Testis (tissue), 3 donors: ENCODE data around the gene CPEB4. TPM values are rescaled to one million over a fixed set of nuclear protein-coding genes. Genes with fewer than 3 reads are reported as not detected.

Source experiments
- DNase-seq: peaks from one replicate; pipeline ENCODE4 v3.0.0-alpha.2; 2019
- H3K27ac ChIP-seq, 2 donors: fragments of 200-600 bp; sonication (generic); one replicate each; pipeline ENCODE4 v1.5.1; 2019
- H3K27me3 ChIP-seq: fragments of 200-600 bp; sonication (generic); one replicate; pipeline ENCODE4 v1.5.1; 2019
- H3K36me3 ChIP-seq: fragments of 200-600 bp; sonication (generic); one replicate; pipeline ENCODE4 v1.5.1; 2017; ENCODE audit warnings: low read depth; ENCODE audit errors: missing control alignments
- H3K4me1 ChIP-seq: fragments of 200-600 bp; sonication (generic); one replicate; pipeline ENCODE4 v1.5.1; 2019
- H3K4me3 ChIP-seq, 2 donors: fragments of 200-600 bp; sonication (generic); one replicate each; pipeline ENCODE4 v1.5.1; 2017 to 2019
- H3K9me3 ChIP-seq: fragments of 200-600 bp; sonication (generic); one replicate; pipeline ENCODE4 v1.5.1; 2017
- POLR2A ChIP-seq: fragments of 450-650 bp; IDR thresholded peaks from one replicate; pipeline ENCODE4 v1.6.1; 2017; ENCODE audit warnings: antibody characterized with exemption, mild to moderate bottlenecking, moderate library complexity
- WGBS, 2 donors: methylation state at CpG; one replicate each; pipeline ENCODE4 v1.1.5; 2018; 5-methylcytosine and 5-hydroxymethylcytosine counted together
- intact Hi-C: fragments of 100-400 bp; cut with DNase I; formaldehyde crosslinking; loops from one replicate; pipeline ENCODE4 v1.15.1; 2023; ENCODE audit warnings: low total_unique reads
- polyA plus RNA-seq: library from polyadenylated mRNA; stranded (reverse); fragments of 350-450 nt; fragmentation: Illumina TruSeq; extraction: RNeasy Lipid Tissue Mini Kit (QIAGEN cat#74804); gene quantifications from one replicate; pipeline ENCODE4 v1.2.3, GENCODE V29; 2014; ENCODE audit warnings: low read depth, low replicate concordance; ENCODE audit not compliant: insufficient read depth
- total RNA-seq, 2 donors: library from RNA; depleted of rRNA; stranded (reverse); fragments of >200 nt; gene quantifications; one replicate each; pipeline ENCODE4 v1.2.3, GENCODE V29; 2016
- TF ChIP-seq, protein P1 (sequence below), 3 experiments: fragments of 450-650 bp in 2 of 3; fragments of 200-600 bp in 1 of 3; sonication (generic) in 1 of 3; IDR thresholded peaks; one replicate each; pipeline ENCODE4 v1.5.1; 2016 to 2019; ENCODE audit warnings: antibody characterized with exemption in 3 of 3, mild to moderate bottlenecking in 2 of 3, moderate library complexity in 1 of 3

CPEB4 gene
- total and polyA plus RNA-seq, 3 donors from 2014 or later, result 29.4 to 64.4 (median 52.9) TPM

GRCh38 chr5:173904151-173904550 lies 16.0 kb downstream of the CPEB4 start:
- Histone ChIP-seq H3K27ac (no peak overlapping the region), H3K4me3 (no peak overlapping the region), H3K27me3 (no peaks in the 10 kb centered on the region), H3K4me1 (peaks cover 8% of the 10 kb centered on the region), H3K36me3 (no peaks in the 10 kb centered on the region), H3K9me3 (no peaks in the 10 kb centered on the region)
- WGBS, 2 donors, result 93 to 94% methylated on average over 1 of the region's 1 CpG
- no peak for TF ChIP-seq POLR2A
- TF ChIP-seq, protein P1, sequence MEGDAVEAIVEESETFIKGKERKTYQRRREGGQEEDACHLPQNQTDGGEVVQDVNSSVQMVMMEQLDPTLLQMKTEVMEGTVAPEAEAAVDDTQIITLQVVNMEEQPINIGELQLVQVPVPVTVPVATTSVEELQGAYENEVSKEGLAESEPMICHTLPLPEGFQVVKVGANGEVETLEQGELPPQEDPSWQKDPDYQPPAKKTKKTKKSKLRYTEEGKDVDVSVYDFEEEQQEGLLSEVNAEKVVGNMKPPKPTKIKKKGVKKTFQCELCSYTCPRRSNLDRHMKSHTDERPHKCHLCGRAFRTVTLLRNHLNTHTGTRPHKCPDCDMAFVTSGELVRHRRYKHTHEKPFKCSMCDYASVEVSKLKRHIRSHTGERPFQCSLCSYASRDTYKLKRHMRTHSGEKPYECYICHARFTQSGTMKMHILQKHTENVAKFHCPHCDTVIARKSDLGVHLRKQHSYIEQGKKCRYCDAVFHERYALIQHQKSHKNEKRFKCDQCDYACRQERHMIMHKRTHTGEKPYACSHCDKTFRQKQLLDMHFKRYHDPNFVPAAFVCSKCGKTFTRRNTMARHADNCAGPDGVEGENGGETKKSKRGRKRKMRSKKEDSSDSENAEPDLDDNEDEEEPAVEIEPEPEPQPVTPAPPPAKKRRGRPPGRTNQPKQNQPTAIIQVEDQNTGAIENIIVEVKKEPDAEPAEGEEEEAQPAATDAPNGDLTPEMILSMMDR (IDR thresholded peaks at IDR 0.05), result no peak
- intact Hi-C loops, result no loop called here
- DNase-seq, result no peak

- TF ChIP-seq POLR2A, result no peak
- TF ChIP-seq, protein P1 (IDR thresholded peaks at IDR 0.05), result no peak
- Histone ChIP-seq H3K27ac (peak overlapping the region in 1 of 2 donors; percentile 8), H3K9me3 (no peaks in the 10 kb centered on the region), H3K27me3 (no peaks in the 10 kb centered on the region), H3K4me1 (peaks cover 24% of the 10 kb centered on the region), H3K4me3 (no peak overlapping the region), H3K36me3 (no peaks in the 10 kb centered on the region)
- WGBS, 2 donors, result 78 to 94% methylated on average over 1 of the region's 1 CpG
- DNase-seq, result no peak
- intact Hi-C loops, result no loop called here
Measured at GRCh38 chr5:173907284-173907683, 19.1 kb downstream of the CPEB4 start.

DNA sequence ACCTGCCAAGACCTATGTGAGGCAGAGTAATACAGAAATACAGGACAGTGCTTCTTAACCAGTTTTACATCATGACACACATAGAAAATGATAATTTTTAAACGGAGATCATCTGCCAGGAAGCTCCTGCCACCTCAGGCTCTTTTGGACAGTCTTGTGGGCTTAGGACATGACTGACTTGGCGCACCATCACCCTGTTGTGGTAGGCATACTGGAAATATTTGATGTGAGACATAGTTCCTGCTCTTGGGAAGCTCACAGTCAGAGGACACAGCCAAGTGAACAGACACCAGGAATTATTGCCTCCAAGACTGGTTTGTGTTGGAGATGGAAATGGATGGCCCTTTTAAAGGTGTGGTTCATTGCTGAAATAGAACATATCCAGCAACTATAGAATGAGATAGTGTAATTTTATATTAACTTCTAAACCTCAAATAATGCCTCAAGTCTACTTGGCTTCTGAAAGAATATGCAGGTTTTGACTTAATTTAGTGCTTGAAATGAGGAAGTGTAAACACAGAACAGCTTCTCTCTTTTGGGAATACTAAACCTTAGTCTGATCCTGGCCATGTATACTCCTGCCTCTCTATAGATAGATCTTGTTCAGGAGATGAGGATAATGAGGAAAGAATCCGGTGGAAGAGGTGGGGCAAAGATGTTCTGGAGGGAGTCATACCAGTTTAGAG lies 19.7 kb downstream of the CPEB4 start:
- Histone ChIP-seq H3K4me3 (no peak overlapping the region), H3K36me3 (no peaks in the 10 kb centered on the region), H3K4me1 (peaks cover 25% of the 10 kb centered on the region), H3K27me3 (no peaks in the 10 kb centered on the region), H3K27ac (peak overlapping the region in 1 of 2 donors; percentile 54), H3K9me3 (no peaks in the 10 kb centered on the region)
- intact Hi-C loops, result no loop called here
- no peak for TF ChIP-seq POLR2A
- TF ChIP-seq, protein P1 (IDR thresholded peaks at IDR 0.05), result no peak
- DNase-seq, result no peak
- WGBS, 2 donors, result 61 to 70% methylated on average over 3 of the region's 3 CpGs

DNA sequence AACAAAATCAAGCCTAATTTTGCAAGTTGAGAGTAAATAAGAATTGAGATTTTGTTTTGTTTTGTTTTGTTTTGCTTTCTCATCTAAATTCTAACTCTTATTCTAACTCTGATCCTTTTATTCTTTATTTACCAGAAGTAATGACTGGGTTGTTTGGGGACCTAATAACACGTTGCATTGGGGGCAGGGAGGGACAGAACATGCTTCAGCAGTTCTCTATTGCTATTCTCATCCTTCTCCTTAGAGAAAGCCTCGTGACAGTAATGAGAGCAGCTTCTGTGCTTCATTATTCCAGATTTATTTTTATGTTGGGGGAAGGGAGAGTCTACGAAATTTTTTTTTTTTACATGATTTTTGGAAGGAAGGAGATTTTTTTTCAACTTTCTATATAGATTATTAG lies 21.1 kb downstream of the CPEB4 start:
- DNase-seq, result peak; percentile 76
- Histone ChIP-seq H3K27ac (peak overlapping the region in 1 of 2 donors; percentile 63), H3K27me3 (no peaks in the 10 kb centered on the region), H3K36me3 (no peaks in the 10 kb centered on the region), H3K4me3 (no peak overlapping the region), H3K9me3 (no peaks in the 10 kb centered on the region), H3K4me1 (peaks cover 39% of the 10 kb centered on the region)
- intact Hi-C loops, result no loop called here
- 25 to 28% methylated on average over 3 of the region's 3 CpGs for WGBS, 2 donors
- TF ChIP-seq, protein P1 (IDR thresholded peaks at IDR 0.05), result no peak
- no peak for TF ChIP-seq POLR2A

- Histone ChIP-seq H3K4me3 (no peak overlapping the region), H3K36me3 (no peaks in the 10 kb centered on the region), H3K27me3 (no peaks in the 10 kb centered on the region), H3K27ac (peak overlapping the region; percentile 22 to 63), H3K4me1 (peaks cover 46% of the 10 kb centered on the region), H3K9me3 (no peaks in the 10 kb centered on the region)
- intact Hi-C loops, result no loop called here
- TF ChIP-seq, protein P1 (IDR thresholded peaks at IDR 0.05), result no peak
- no peak for TF ChIP-seq POLR2A
- no peak for DNase-seq
- 62 to 68% methylated on average over 3 of the region's 3 CpGs for WGBS, 2 donors
Measured at GRCh38 chr5:173910215-173910614, 22.1 kb downstream of the CPEB4 start.
